Type B pancreatic cell (in vitro differentiated cells): ENCODE results near the gene LRRK1. TPM values are rescaled to one million over a fixed set of nuclear protein-coding genes. Genes with fewer than 3 reads are reported as not detected.

ENCODE experiments used
- DNase-seq: peaks from one replicate; pipeline ENCODE4 v3.0.0; 2021; ENCODE audit warnings: mixed read lengths; ENCODE audit not compliant: unreplicated experiment; ENCODE audit errors: extremely low spot score
- H3K27ac Mint-ChIP-seq: 2 replicates; pipeline ENCODE4 v1.8.0; 2021; ENCODE audit warnings: mild to moderate bottlenecking, mixed read lengths
- H3K27me3 Mint-ChIP-seq: 2 replicates; pipeline ENCODE4 v1.8.0; 2021; ENCODE audit warnings: mixed read lengths
- H3K36me3 Mint-ChIP-seq: 2 replicates; pipeline ENCODE4 v1.8.0; 2021; ENCODE audit warnings: mixed read lengths
- H3K4me1 Mint-ChIP-seq: one replicate; pipeline ENCODE4 v1.8.0; 2021; ENCODE audit warnings: mixed read lengths; ENCODE audit not compliant: unreplicated experiment
- H3K4me3 Mint-ChIP-seq: 2 replicates; pipeline ENCODE4 v1.8.0; 2021; ENCODE audit warnings: mild to moderate bottlenecking, mixed read lengths
- H3K9me3 Mint-ChIP-seq: 2 replicates; pipeline ENCODE4 v1.8.0; 2021; ENCODE audit warnings: mixed read lengths
- total RNA-seq: library from RNA; stranded (reverse); gene quantifications from 2 replicates; pipeline ENCODE4 v1.2.1, GENCODE V29; 2021; ENCODE audit warnings: low replicate concordance
- TF ChIP-seq, protein P1 (sequence below): fragments of 200-600 bp; sonication (generic); conservative IDR thresholded peaks from 2 replicates; pipeline ENCODE4 v1.5.0; 2021; ENCODE audit warnings: antibody characterized with exemption, mild to moderate bottlenecking

The LRRK1 gene
- total RNA-seq, 1 donor from 2014 or later, result 2.0 TPM

DNA sequence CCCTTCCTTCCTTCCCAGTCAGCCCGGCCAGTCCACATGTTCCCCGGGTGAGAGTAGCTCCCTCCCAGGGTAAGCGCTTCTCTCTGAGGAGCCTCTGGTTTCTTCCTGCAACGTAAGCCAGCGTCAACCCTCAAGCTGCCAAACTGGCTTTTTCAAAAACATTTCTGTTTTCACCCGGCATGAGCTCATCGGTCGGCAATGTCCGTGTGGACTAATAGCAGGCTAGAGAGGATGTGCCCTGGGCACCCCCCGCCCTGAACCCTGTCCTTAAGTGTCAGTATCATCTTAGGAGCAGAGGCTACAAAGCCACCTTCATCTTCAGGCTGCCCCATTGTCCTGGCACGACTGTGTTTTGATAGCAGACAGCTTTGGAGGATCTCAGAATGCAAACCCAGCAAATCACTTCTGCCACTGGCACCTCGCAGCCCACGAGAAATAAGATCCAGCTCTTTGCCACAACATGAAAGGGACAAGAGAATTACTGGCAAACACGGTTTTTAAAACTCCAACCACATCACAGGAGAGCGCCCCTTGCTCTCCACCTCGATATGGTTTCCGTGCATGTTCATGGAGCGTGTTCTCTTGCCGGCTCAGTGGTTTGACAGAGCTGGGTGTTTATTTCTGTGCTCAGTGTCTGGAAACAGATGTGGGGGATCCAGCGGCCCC lies 29.6 kb upstream of the LRRK1 start:
- Mint-ChIP-seq H3K9me3 (no peaks in the 10 kb centered on the region), H3K36me3 (no peaks in the 10 kb centered on the region), H3K4me1 (peaks cover 14% of the 10 kb centered on the region), H3K27me3 (peaks cover 47% of the 10 kb centered on the region), H3K4me3 (no peak overlapping the region), H3K27ac (peak overlapping the region; percentile 94)
- TF ChIP-seq, protein P1, sequence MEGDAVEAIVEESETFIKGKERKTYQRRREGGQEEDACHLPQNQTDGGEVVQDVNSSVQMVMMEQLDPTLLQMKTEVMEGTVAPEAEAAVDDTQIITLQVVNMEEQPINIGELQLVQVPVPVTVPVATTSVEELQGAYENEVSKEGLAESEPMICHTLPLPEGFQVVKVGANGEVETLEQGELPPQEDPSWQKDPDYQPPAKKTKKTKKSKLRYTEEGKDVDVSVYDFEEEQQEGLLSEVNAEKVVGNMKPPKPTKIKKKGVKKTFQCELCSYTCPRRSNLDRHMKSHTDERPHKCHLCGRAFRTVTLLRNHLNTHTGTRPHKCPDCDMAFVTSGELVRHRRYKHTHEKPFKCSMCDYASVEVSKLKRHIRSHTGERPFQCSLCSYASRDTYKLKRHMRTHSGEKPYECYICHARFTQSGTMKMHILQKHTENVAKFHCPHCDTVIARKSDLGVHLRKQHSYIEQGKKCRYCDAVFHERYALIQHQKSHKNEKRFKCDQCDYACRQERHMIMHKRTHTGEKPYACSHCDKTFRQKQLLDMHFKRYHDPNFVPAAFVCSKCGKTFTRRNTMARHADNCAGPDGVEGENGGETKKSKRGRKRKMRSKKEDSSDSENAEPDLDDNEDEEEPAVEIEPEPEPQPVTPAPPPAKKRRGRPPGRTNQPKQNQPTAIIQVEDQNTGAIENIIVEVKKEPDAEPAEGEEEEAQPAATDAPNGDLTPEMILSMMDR, result no peak
- no peak for DNase-seq

DNA sequence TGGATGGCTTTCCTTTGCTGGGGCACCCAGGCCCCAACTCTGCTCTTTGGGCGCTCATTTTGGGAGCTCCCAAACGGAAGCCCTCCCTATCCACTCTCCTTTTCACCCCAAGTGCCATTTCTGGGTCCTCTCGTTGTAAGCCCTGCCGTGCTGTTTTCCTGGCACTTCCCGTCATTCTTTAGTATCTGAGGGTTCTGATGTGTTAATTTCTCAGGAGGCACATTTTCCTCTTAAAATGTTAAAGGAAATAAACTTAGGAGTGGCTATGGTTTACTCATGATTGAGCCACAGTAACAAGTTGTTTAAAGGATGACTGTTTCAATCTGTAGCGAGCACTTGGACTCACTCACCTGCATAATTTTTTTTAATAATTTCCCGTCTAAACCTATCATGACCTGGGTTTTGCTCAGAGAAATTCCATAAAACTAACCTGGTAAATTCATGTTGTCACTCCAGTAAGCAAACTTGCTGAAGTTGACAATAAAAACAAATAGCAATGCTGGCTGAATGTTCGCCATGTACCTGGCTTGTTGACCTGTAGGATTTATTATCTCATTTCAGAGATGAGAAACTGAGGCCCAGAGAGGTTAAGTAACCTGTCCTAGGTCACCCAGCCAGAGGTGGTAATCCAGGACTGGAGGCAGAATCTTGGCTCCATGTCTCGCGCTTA lies 29.0 kb upstream of the LRRK1 start:
- H3K27ac Mint-ChIP-seq, result no peak overlapping the region
- H3K9me3 Mint-ChIP-seq, result no peaks in the 10 kb centered on the region
- no peak for DNase-seq
- H3K4me3 Mint-ChIP-seq, result no peak overlapping the region
- no peaks in the 10 kb centered on the region for H3K36me3 Mint-ChIP-seq
- peaks cover 41% of the 10 kb centered on the region for H3K27me3 Mint-ChIP-seq
- peaks cover 11% of the 10 kb centered on the region for H3K4me1 Mint-ChIP-seq
- TF ChIP-seq, protein P1, result no peak

DNA sequence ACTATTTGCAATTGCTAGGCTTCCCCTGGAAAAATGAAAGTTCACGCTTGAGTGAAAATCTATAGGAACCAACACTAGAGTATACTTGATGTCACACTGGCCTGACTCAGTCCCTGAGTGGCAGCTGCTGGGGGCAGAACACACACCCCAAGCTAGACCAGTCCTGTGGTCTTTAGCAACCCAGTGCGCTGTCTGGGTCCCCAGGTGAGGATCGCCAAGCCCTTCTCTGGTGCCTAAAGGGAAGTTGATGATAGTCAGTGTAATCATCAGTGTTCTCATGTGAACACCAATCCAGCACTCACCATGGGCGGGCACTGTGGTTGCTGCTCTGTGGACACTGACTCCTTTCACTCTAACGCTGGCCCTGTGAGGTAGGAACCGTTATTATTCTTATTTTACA lies 28.3 kb upstream of the LRRK1 start:
- TF ChIP-seq, protein P1, result no peak
- Mint-ChIP-seq H3K4me1 (peaks cover 11% of the 10 kb centered on the region), H3K36me3 (no peaks in the 10 kb centered on the region), H3K27ac (no peak overlapping the region), H3K27me3 (peaks cover 35% of the 10 kb centered on the region), H3K9me3 (no peaks in the 10 kb centered on the region), H3K4me3 (no peak overlapping the region)
- DNase-seq, result no peak

DNA sequence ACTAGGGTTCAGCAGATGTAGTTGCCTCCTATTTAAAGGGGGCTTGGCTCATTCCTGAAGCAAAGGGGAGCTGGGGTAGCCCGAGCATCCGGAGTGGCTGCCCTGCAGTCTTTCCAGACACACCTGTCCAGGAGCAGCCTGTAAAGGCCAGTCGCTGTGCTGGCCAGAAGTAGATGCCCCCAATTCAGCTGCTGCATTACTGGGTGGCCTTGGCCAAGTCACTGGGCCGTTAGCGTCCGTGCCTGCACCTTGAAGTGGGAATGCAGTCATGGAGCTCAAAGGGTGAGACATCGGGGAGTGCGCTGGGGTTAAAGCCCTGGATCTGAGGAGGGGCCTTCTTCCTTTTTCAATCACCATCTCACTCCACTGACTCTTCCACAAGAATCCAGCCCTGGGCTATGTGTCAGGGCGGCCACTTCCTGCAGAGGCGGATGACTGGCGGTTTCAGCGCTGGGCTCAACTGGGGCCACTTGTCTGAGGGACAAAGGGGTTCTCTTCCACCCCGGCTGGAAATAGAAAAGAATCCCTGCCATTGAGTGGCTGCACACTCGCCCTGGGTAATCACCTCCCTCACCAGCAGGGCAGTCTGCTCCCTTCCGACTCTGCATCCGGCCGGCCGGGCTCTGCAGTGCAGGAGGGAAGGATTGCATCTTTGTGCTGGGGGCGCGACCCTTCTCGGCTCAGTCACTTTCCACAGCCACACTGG lies 27.7 kb upstream of the LRRK1 start:
- Mint-ChIP-seq H3K27ac (no peak overlapping the region), H3K9me3 (no peaks in the 10 kb centered on the region), H3K27me3 (peaks cover 31% of the 10 kb centered on the region), H3K4me1 (peaks cover 11% of the 10 kb centered on the region), H3K4me3 (no peak overlapping the region), H3K36me3 (no peaks in the 10 kb centered on the region)
- TF ChIP-seq, protein P1, result peak; percentile 65
- DNase-seq, result no peak

DNA sequence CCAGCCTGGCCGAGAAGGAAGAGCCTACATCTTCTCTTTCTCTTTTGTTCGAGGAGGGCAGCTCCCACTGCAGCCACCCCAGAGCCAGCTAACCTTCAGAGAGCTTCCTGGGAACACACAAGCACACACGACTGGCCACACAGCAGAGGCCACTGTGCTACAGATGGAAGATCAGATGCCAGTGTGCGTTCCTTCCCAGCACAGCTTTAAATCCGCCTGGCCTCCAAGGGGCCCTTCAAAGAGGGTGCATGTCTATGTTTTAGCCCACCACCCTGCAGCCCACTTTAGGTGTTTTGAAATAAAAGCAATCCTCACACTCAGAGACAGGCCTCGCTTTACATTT lies 27.2 kb upstream of the LRRK1 start:
- Mint-ChIP-seq H3K4me3 (no peak overlapping the region), H3K27me3 (peaks cover 28% of the 10 kb centered on the region), H3K27ac (no peak overlapping the region), H3K4me1 (peaks cover 11% of the 10 kb centered on the region), H3K36me3 (no peaks in the 10 kb centered on the region), H3K9me3 (no peaks in the 10 kb centered on the region)
- no peak for DNase-seq
- TF ChIP-seq, protein P1, result no peak
